ENCODE measurements around the gene GRM5. TPM values are rescaled to one million over a fixed set of nuclear protein-coding genes. Genes with fewer than 3 reads are reported as not detected.

GRM5 gene
- polyA plus RNA-seq, 4 donors, result 0.09 to 0.42 (median 0.18) TPM

DNA sequence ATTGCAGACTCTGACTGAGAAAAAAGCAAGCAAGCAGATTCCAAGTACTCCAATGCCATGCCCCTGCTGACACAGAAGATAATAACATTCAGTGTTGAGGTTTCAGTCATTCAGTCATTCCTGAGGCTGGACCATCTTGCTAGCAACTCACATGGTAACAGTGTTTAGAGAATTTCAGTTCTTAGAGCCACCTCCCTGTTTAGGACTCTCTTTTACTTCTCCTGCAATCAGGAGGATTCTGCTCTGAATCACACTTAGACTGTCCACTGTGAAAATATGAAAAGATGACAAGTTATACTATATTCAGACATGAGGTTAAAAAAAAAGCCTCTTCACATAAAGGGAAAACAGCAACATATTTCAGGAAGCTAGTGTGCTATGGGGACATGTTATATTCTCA is 544.4 kb downstream of the GRM5 start:
- DNase-seq (ENCODE audit: low read depth in 4 of 4, low spot score in 3 of 4), result no peak

DNA sequence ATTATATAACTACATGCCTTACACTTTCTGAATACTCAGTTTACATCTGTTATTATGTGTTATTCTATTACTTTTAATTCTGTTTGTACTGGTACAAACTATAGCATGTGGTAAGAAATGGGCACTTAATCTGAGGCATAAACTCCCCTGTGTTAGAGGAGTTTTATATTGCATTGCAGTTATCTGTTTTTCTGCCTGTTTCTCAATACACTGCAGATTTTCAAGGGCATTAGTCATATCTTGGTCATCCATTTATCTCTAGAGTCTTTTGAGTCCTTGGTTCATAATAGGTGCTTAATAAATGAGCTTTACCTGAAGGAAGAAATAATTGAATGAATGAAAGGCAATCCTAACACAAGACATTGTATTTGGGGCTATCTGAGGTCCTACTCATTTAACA is 545.4 kb downstream of the GRM5 start:
- DNase-seq (ENCODE audit: low read depth in 4 of 4, low spot score in 3 of 4), result no peak

DNA sequence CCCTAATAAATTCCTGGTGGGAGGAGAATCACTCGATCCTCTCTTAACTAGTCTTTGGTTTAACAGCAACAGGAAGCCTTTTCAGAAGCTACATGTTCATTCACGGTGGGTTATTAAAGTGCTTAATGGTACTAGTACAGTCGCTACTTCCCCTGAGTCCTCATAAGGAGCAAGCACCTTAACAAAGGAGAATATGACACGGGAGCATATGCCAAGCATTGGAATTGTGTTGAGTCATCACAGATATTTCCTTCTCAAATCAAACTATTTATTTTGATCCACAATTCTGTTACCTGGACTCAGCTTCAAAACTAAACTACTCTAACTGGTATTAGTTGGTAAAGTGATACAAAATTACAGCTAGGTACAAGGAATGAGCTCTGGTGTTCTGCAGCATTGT is 550.8 kb downstream of the GRM5 start:
- DNase-seq (ENCODE audit: low read depth in 4 of 4, low spot score in 3 of 4), result no peak

DNA sequence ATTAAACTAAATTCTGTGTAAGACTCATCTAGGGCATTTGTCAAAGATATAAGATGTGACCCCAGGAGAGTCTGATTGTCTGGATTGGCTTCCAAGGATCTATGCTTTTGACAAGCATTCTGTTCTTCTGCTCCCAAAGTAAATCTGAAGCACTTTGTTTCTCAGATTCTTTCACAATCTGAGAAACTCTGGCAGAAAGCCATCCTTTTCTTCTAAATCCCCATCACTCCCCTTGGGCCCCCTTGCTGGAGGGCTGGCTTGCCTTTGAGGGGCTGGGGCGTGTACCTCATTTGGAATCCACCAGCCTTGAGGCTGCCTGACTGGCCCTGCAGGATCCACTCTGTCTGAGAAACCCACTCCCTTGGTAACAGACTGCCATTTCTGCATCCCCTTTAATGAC is 554.8 kb downstream of the GRM5 start:
- no peak for DNase-seq (ENCODE audit: low read depth in 4 of 4, low spot score in 3 of 4)

DNA sequence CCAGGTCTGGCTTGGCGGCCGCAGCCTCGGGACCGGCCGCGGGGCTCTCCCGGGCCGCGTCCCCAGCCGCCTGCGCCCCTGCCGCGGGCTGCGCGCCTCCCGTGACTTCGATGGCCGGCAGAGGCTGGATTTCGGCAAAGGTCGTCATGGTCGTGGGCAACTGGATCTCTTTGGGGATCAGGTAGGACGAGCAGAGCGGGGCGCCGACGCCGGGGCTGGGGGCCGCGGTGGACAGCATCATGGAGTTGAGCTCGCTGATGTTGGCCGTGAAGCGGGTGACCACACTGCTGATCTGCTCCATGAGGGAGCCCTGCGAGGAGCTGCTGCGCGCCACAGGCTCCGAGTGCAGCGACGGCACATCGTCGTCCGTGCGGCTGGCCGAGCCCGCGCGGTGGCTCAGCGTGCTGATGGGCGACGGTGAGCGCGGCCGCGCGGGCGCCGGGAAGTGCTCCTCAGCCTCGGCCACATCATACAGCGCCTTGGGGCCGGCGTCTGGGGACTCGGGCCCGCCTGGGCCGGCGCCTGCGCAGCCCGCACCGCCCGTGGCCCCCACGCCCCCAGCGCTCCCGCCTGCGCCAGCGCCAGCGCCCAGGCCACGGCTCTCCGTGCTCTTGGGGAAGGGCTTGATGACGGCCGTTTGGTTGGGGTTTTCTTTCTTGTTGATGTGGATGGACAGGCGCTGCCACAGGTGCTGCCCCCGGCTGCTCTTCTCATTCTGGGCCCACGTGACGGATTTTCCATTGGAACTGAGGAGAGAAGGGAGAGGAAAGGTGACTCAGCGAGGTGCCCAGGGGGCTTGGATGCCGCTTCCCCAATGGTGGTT is 556.8 kb downstream of the GRM5 start:
- peak in 3 of 4 donors; percentile 16 to 50 (median 18) for DNase-seq (ENCODE audit: low read depth in 4 of 4, low spot score in 3 of 4)

DNA sequence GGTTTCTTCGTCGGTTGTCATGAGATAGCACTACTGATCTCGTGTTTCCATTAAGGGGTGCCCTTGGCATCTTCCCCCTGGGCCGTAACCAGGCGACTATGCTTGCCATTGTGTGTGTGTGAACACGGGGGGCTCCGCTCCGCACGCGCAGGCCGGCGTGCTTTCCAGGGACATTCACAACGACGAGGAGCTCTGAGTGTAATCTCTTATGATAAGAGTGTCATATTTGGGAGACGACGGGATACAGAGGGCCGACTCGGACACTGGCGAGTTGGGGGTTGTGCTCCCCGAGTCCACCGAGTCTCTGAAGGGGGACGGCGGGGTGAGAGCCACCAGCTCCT is 557.4 kb downstream of the GRM5 start:
- peak in 2 of 4 donors; percentile 18 for DNase-seq (ENCODE audit: low read depth in 4 of 4, low spot score in 3 of 4)

DNA sequence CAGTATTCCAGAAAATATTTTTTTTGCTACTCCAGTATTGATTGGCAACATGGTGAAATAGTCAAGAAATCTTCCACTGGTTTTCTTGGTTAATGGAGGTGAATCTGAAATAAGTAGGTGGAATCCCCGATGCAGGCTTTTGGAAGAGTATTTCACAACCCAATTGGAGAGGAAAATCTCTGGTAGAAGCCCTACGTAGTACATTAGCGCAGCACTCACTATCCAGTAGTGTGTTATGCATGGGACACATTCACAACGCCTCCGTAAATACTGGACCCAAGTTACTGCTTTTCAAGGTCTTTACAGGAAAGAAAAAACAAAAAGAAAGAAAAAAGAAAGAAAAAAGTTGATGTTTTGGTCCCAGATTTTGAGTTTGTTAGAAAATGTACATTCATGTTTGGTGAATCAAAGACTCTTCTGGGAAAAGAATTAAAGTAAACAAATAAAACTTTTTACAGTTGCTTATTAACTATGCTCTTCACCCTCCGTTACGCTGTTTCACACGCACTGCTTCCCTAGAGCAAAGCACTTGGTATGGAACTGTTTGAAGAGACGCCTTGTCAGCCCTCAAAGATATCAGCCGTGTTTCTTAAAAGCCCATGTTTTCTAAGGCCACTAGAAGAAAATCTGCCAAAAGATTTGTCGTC is 557.9 kb downstream of the GRM5 start:
- DNase-seq (ENCODE audit: low read depth in 4 of 4, low spot score in 3 of 4), result peak in 1 of 4 donors; percentile 5

DNA sequence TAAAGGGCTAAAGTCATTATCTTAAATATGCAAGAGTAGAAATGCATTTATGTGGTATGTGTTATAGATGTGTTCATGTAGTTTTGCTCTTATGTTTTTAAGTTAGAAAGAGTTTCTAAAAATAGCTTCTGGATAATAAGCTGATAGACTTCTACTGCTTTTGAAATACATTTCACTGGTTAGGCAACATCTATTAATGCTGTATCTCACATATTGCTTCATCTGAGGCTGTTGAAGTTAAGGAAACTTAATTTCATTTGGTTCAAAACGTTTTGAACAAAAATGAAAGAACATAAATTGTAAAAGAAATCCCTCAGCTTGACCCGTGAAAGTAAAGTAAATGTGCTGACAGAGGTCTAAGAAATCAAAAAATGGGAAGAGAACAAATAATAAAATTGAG is 564.2 kb downstream of the GRM5 start:
- DNase-seq (ENCODE audit: low read depth in 4 of 4, low spot score in 3 of 4), result no peak

DNA sequence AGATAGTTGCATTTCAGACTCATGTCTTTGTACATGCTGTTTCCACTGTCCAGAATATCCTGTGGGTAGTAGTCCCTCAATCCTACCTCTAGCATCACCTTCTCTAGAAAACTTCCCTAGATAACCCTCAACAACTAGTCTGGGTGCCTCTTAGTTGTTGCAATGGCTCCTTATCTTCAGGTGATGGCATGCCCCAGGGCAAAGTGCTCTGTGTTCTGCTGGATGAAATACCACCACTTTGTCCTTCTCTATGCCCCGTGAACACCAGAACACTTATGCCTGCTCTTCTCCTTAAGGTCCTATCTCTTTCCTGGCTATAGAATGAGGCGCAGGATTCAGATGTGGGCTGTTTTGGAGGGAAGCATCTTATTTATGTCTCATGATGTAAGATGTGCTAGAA is 569.9 kb downstream of the GRM5 start:
- no peak for DNase-seq (ENCODE audit: low read depth in 4 of 4, low spot score in 3 of 4)

DNA sequence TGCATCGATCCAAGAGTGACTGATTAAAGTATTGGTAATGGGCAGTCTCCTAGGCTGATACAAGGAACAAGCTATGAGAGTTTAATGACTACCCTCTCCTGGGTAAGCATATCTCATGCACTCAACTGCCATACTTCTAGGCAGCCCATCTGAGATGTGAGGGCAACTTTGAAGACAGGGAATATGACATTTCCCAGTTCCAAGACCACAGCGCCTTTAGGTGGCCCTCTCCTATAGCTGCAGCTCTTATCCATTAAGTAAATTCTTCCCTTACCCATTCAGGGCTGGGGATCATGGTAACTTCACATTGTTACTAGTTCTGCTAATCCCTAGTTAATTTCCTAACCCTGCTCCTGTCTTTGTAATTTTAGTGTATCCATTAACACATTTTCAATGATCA is 570.9 kb downstream of the GRM5 start:
- DNase-seq (ENCODE audit: low read depth in 4 of 4, low spot score in 3 of 4), result no peak

DNA sequence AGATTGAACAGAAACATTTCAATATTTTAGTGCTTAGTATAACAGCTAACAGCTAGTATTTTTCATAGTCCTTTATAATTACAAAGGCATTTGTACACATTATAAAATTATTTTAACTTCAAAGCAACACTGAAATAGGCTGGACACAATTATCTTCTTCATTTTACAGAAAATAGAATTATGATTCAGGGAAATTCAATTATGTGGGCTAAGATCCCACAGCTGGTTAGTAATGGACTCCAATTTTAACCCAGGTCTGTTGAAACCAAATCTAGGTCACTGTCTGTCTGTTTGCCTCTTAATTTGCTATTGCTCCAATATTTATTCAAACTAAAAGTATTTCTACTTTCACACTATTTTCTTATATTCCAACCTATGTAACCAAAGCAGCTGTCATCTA is 574.1 kb downstream of the GRM5 start:
- DNase-seq (ENCODE audit: low read depth in 4 of 4, low spot score in 3 of 4), result no peak

DNA sequence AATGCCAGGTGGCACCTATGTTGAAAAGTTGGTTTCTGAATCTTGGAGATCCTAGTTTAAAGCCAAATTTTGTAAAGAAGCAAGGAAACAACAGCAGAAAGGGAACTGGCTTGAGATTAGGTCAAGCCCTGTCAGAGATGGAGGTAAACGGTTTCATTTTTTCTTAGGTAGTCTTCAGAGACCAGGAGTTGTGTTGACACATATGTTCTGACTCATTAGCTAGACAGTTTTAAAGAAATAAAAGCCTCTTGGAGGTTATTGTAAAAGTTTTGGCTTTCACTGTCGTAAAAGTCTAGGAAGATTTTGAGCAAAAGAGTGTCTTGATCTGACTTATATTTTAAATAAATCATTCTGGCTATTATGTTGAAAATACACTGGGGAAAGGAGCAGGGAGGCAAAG is 576.8 kb downstream of the GRM5 start:
- no peak for DNase-seq (ENCODE audit: low read depth in 4 of 4, low spot score in 3 of 4)

DNA sequence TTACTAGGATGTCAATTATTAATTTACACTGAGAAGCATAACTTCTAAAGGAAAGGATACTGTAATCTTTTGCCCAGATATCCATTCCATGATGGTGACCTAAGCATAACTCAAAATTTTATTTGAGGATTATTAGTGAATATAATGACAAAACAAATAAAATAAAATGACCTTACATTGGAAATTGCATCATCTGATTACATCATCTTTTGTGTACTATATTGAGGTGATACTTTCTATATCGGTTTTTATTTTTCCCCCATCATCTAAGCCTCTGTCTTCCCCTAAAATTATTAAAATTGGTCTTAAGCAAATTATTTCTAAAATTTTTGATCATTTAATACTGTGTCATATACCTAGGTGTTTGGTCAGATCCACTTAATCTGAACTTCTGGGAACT is 578.1 kb downstream of the GRM5 start:
- no peak for DNase-seq (ENCODE audit: low read depth in 4 of 4, low spot score in 3 of 4)

DNA sequence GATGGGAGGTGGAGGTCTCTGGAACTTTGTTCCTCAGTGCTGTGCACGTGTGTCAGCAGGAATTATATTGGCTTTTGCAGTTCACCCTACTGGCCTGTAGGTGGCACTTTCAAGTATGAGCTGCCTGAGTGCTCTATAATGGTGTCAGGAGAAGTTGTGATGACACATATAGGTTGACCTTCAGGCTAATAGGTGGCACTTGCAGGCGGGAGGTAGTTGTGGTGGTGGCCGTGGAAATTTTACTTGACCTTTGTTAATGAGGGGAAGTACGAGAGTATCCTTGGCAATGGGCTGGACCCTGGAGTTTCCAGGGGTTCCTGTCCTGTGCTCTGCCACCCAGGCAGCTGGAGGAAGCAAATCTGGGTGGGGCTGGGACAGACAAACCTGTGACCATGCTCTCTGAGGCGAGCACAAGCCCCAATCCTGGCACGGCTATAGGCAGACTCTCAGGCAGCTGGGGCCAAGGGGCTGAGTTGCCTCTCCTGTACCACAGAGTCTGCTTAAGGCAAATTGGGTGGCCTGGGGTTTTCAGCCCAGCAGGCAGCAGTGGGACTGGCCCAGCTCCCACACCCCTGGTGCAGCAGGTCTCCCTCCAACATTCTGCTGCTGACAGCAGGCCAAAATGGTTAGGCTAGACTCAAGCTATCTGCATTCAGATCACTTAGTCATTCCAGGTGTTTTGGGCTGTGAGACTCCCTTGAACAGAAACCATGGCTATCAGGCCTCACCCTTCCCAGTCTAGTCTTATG is 580.7 kb downstream of the GRM5 start:
- no peak for DNase-seq (ENCODE audit: low read depth in 4 of 4, low spot score in 3 of 4)

DNA sequence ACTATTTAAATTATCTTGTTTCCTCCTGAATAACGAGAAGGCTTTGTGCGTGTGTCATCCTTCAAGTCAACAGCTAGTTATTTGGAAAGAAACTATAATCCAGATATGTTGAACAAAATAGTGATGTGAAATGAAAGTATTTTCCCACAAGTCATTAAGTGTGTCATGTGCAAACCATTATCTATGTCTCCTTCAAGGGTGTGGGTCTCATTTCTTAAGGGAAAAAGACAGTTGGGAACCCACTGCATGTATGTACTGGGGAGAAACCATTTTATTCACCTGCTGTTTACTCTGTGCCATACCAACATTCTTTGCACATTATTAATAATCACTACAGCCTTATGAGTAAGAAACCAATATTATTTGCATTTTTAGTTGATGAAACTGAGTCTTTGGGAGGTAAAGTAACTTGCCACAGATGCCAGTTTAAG is 582.9 kb downstream of the GRM5 start:
- no peak for DNase-seq (ENCODE audit: low read depth in 4 of 4, low spot score in 3 of 4)

DNA sequence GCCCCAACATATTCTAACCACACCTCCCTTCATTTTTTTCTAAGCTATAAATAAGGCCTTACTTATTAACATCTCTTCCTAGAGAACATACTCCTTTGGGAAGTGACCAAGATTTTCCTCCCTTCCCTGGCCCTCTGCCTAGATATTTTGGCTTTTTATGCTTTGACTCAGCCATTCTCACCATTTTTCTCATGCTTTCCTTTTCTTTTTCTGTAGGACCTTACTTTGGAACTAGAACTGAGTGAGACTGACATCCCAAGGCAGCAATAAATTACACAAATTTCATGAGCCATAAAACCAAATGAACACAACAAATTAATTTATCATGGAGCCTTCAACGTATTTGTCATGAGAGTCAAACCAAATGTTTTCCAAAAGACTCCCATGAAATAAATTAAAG is 585.6 kb downstream of the GRM5 start:
- peak; percentile 50 to 76 (median 67) for DNase-seq (ENCODE audit: low read depth in 4 of 4, low spot score in 3 of 4)

DNA sequence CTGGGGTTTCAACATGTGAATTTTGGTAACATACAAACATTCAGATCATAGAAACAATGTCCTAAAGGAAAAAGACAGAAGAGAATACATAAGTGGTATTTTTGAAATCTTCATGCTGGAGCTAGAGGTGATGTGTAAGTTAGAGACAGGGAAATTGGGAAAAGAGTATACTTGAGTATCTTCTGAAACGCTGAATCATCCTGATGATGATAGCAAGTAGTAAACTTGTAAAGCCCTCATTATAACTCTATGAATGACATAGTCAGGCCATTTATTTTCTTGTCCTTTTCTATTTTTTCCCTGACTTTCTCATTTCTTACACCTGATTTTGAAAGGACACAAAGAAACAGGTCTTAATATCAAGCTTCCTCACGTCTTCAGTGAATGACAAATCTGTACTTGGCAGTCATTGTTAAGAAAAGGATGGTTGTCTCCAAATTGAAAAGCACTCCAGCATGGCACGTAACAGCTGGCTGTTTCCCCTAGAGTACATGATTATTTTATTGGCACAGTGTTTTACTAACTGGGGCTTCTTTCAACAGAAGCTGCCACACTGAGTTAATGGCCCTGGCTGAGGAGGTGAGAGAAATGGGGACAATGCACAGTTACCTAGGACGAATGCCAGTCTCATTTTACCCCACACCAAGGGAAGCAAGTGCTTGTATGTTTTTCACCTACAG is 587.5 kb downstream of the GRM5 start:
- DNase-seq (ENCODE audit: low read depth in 4 of 4, low spot score in 3 of 4), result no peak

DNA sequence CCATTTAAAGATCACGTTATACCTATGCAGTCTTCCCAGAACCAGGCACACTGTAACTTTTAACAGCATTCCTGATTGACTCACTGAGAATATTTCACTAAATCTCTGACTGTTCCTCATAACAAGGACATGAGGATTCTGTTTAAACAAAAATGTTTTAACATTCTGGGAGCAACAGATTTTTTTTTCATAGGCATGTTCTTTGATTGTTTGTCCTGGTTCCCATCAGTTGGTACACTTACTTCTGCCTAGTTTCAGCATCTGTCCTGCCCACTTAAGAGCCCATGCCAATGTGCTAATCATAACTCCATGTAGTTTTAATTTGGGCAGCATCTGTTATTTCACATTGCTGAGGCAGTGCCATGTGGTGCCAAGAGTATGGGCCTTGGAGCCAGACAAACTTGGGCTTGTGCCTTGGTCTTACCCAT is 589.8 kb downstream of the GRM5 start:
- DNase-seq (ENCODE audit: low read depth in 4 of 4, low spot score in 3 of 4), result no peak

DNA sequence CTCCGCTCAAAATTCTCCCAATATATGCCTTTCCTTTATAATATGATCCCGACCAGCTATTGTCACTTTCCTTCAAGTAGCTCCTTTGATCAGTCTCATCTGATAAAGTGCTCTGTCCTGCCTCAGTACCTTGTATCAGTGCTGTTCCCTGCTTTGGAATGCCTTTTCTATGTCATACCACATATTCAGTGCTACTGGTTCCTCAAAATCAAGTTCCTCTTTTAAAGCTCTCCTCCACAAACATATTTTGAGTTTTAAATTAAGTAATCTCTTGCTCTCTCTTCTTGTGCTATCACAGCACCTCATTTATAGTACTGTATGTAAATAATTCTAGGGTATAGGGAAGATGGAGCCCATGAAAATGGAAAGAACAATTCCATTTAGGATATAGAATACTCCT is 591.1 kb downstream of the GRM5 start:
- DNase-seq (ENCODE audit: low read depth in 4 of 4, low spot score in 3 of 4), result no peak

DNA sequence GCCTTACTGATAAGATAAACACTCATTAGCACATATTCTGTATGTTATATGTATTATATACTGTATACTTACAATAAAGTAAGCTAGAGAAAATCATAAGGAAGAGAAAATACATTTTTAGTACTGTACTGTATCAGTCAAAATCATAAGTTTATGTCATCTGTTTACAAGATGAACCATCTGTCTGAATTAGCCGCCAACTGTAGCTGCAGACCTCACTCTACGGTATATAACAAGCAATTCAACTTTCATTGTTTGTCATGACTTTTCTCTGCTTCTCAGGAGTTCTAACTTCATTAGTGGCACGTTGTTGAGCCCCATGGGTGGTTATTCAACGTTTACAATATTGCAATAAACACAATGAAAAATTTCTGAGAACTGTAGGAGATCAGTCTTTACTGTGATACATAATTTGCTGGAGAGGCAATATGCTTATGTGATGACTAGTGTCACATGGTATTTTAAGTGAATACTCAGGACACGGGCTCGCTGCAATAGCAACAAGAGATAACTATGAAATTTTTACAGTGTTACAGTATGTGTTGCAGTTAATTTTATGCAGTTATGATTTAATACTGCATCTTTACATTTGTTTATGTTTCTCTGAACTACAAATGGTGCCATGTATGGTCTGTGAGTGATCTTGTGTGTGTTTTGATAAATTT is 596.1 kb downstream of the GRM5 start:
- no peak for DNase-seq (ENCODE audit: low read depth in 4 of 4, low spot score in 3 of 4)

DNA sequence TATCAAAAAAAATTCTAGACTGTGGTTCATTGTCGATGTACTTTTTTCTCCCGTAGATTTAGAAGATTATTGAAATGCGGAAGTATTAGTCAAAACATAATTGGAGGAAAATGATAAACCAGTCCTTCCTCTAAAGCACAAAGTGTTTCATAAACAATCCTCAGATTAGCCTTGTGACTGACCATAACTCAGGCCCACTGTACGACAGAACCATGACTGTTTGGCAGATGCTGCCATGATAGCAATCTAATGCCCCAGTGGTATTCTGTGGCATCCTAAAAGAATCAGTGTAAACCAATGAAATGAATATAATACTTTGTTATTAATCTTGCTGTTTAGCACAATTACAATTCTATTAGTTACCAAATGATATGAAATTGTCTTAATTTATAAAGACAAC is 601.3 kb downstream of the GRM5 start:
- DNase-seq (ENCODE audit: low read depth in 4 of 4, low spot score in 3 of 4), result no peak

Measured in right renal pelvis (tissue), 4 donors.